Osteoblast (primary cell): ENCODE measurements around the gene CNNM1. TPM values are rescaled to one million over a fixed set of nuclear protein-coding genes. Genes with fewer than 3 reads are reported as not detected.
A peak's percentile ranks its signal among the peaks of the same experiment; 100 is the strongest.

Experiments used
- DNase-seq: peaks from one replicate; pipeline ENCODE4 v3.0.0; 2011; ENCODE audit warnings: low spot score, mixed read lengths; ENCODE audit not compliant: insufficient read length; ENCODE audit errors: missing footprints
- H2AFZ ChIP-seq: 2 replicates; pipeline ENCODE4 v1.6.0; 2011; ENCODE audit warnings: mild to moderate bottlenecking, low read length
- H3K27ac ChIP-seq: 2 replicates; pipeline ENCODE4 v1.5.1; 2011; ENCODE audit warnings: mild to moderate bottlenecking, low read depth, low read length, moderate library complexity
- H3K27me3 ChIP-seq: 2 replicates; pipeline ENCODE4 v1.6.0; 2012; ENCODE audit warnings: mild to moderate bottlenecking, control low read depth, inconsistent platforms, low read length, moderate library complexity; ENCODE audit not compliant: insufficient read depth
- H3K36me3 ChIP-seq: 2 replicates; pipeline ENCODE4 v1.5.1; 2011; ENCODE audit warnings: mild to moderate bottlenecking, low read length, control low read depth, moderate library complexity; ENCODE audit not compliant: insufficient read depth
- H3K4me1 ChIP-seq: 2 replicates; pipeline ENCODE4 v1.5.1; 2011; ENCODE audit warnings: mild to moderate bottlenecking, low read length, control low read depth, moderate library complexity; ENCODE audit not compliant: insufficient read depth
- H3K4me2 ChIP-seq: 2 replicates; pipeline ENCODE4 v1.6.0; 2011; ENCODE audit warnings: mild to moderate bottlenecking, low read length; ENCODE audit not compliant: insufficient read depth
- H3K4me3 ChIP-seq: fragments of 200-600 bp; sonication (generic); 3 replicates; pipeline ENCODE4 v1.5.1; 2012; ENCODE audit warnings: mild to moderate bottlenecking, low read length, inconsistent platforms; ENCODE audit not compliant: insufficient read depth
- H3K79me2 ChIP-seq: 2 replicates; pipeline ENCODE4 v1.6.0; 2012; ENCODE audit warnings: mild to moderate bottlenecking, low read length, control low read depth, inconsistent platforms; ENCODE audit not compliant: insufficient read depth
- H3K9me3 ChIP-seq: 2 replicates; pipeline ENCODE4 v1.5.1; 2011; ENCODE audit warnings: low read depth, low read length, control low read depth
- H4K20me1 ChIP-seq: 2 replicates; pipeline ENCODE4 v1.6.0; 2012; ENCODE audit warnings: mild to moderate bottlenecking, low read length, control low read depth; ENCODE audit not compliant: insufficient read depth
- CTCF ChIP-seq: IDR thresholded peaks from 2 replicates; pipeline ENCODE4 v1.5.1; 2011; ENCODE audit warnings: mild to moderate bottlenecking, low read depth, low read length, moderate library complexity; ENCODE audit errors: extremely low read depth
- total RNA-seq: library from RNA; depleted of rRNA; stranded (reverse); fragments of >200 nt; gene quantifications from 2 replicates; pipeline ENCODE4 v1.2.3, GENCODE V29; 2012

Gene CNNM1
- total RNA-seq, 1 donor: 0.36 TPM

GRCh38 chr10:99410876-99411275 lies 81.7 kb downstream of the CNNM1 start:
- Histone ChIP-seq H3K9me3 (no peaks in the 10 kb centered on the region), H3K27me3 (no peaks in the 10 kb centered on the region), H3K4me2 (no peak overlapping the region), H3K36me3 (peaks cover 3% of the 10 kb centered on the region), H3K79me2 (peaks cover 4% of the 10 kb centered on the region), H3K4me1 (no peaks in the 10 kb centered on the region), H3K27ac (no peak overlapping the region), H2AFZ (no peak overlapping the region), H3K4me3 (no peak overlapping the region), H4K20me1 (no peaks in the 10 kb centered on the region)
- TF ChIP-seq CTCF: no peak
- no peak for DNase-seq

- no peak overlapping the region for H3K27ac ChIP-seq
Measured at GRCh38 chr10:99411546-99411945, 82.4 kb downstream of the CNNM1 start.

DNA sequence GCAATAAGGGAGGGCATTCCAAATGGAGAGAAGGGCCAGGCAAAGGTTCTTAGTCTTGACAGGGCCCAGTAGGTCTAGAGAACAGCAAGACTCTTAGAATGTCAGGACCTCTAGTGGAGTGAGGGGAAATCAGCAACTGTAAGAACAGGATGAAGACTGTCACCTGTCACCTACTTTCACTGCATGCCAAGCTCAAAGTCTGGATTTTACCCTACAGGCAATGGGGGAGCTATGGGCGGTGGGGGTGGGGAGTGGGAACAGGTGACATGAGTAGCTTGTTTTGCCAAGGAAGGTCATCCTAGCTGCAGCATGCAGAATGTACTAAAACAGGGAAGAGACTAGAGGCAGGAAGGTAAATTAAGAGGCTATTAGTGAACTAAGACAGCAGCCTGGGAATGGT lies 82.9 kb downstream of the CNNM1 start:
- Histone ChIP-seq H3K27ac (no peak overlapping the region), H3K4me2 (no peak overlapping the region), H3K9me3 (no peaks in the 10 kb centered on the region), H4K20me1 (no peaks in the 10 kb centered on the region), H3K36me3 (no peaks in the 10 kb centered on the region), H2AFZ (no peak overlapping the region), H3K4me3 (no peak overlapping the region), H3K79me2 (peaks cover 4% of the 10 kb centered on the region), H3K27me3 (no peaks in the 10 kb centered on the region), H3K4me1 (no peaks in the 10 kb centered on the region)
- peak; percentile 18 for DNase-seq
- TF ChIP-seq CTCF: no peak

More at GRCh38 chr10:99411546-99411945, 82.4 kb downstream of the CNNM1 start:
- H3K79me2 ChIP-seq: peaks cover 4% of the 10 kb centered on the region
- H3K4me2 ChIP-seq: no peak overlapping the region
- no peaks in the 10 kb centered on the region for H3K36me3 ChIP-seq
- H2AFZ ChIP-seq: no peak overlapping the region
- no peaks in the 10 kb centered on the region for H3K9me3 ChIP-seq
- no peak for DNase-seq
- H3K27me3 ChIP-seq: no peaks in the 10 kb centered on the region
- H3K4me3 ChIP-seq: no peak overlapping the region
- no peaks in the 10 kb centered on the region for H3K4me1 ChIP-seq
- TF ChIP-seq CTCF: no peak
- no peaks in the 10 kb centered on the region for H4K20me1 ChIP-seq

DNA sequence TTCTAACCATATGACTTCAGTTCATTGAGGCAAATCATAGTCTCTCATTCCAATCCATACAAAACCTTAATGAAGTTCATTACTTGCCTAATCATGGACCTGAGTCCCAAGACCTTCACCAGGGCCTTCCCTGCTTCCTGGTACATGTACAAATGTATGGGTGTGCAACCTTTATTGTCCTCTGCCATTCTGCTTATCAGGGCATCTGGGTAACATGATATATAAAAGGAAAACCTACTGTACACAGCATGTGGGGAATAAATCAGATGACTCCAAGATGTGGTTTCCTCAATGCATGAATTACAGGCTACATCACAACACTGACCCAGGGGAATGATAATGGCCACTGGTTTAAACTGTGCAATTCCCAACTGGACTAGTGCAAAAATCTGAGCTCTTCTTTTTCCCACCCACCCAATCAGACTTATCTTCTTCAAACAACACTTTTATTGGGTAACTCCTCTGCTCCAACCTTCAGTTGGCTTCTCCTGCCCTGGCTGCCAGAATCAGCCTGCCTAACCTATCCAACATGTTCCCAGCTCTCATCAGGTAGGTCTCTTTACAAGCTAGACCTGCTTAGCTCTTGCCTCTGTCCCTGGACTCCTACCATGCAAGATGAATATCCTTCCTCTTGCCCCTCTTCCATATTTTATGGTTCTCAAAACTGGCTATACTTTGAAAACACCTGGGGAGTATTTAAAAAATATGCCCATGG lies 89.9 kb downstream of the CNNM1 start:
- Histone ChIP-seq H2AFZ (no peak overlapping the region), H4K20me1 (no peaks in the 10 kb centered on the region), H3K79me2 (peaks cover 6% of the 10 kb centered on the region), H3K36me3 (no peaks in the 10 kb centered on the region), H3K4me1 (no peaks in the 10 kb centered on the region), H3K9me3 (no peaks in the 10 kb centered on the region), H3K27me3 (no peaks in the 10 kb centered on the region), H3K4me3 (no peak overlapping the region), H3K4me2 (no peak overlapping the region), H3K27ac (no peak overlapping the region)
- no peak for TF ChIP-seq CTCF
- peak; percentile 55 for DNase-seq
